Measurements from ENCODE around the gene OTUD6A.

OTUD6A gene

GRCh38 chrX:70062076-70062475 is at the start of gene OTUD6A:
TSS of gene OTUD6A (plus strand) at chrX:70062457. CDS start at chrX:70062525, 68 bp downstream.
- Histone ChIP-seq H3K4me1 (ENCODE audit: insufficient read depth, low read length) (no peaks in the 10 kb centered on the region), H3K9ac (ENCODE audit: low read depth, low read length) (no peak within 1 kb of the TSS), H3K36me3 (ENCODE audit: insufficient read depth, low read length) (no peaks in the 10 kb centered on the region), H3K9me3 (ENCODE audit: control insufficient read depth, insufficient read depth, low read length) (no peaks in the 10 kb centered on the region)

GRCh38 chrX:70012756-70013155 is 49.5 kb upstream of the OTUD6A start:
- Histone ChIP-seq H3K9ac (ENCODE audit: low read depth, low read length) (no peak overlapping the region), H3K36me3 (ENCODE audit: insufficient read depth, low read length) (no peaks in the 10 kb centered on the region), H3K9me3 (ENCODE audit: control insufficient read depth, insufficient read depth, low read length) (no peaks in the 10 kb centered on the region), H3K4me1 (ENCODE audit: insufficient read depth, low read length) (peaks cover 14% of the 10 kb centered on the region)

- Histone ChIP-seq H3K36me3 (ENCODE audit: insufficient read depth, low read length) (no peaks in the 10 kb centered on the region), H3K9ac (ENCODE audit: low read depth, low read length) (no peak overlapping the region), H3K4me1 (ENCODE audit: insufficient read depth, low read length) (peaks cover 14% of the 10 kb centered on the region), H3K9me3 (ENCODE audit: control insufficient read depth, insufficient read depth, low read length) (no peaks in the 10 kb centered on the region; the same call in 1 of the 2 replicates)
These were observed 48.5 kb upstream of the OTUD6A start for GRCh38 chrX:70013466-70014381.

GRCh38 chrX:70016513-70016912 is 45.7 kb upstream of the OTUD6A start:
- H3K4me1 ChIP-seq (ENCODE audit: insufficient read depth, low read length): peaks cover 14% of the 10 kb centered on the region
- H3K9ac ChIP-seq (ENCODE audit: low read depth, low read length): no peak overlapping the region
- H3K36me3 ChIP-seq (ENCODE audit: insufficient read depth, low read length): no peaks in the 10 kb centered on the region
- no peaks in the 10 kb centered on the region; the same call in 1 of the 2 replicates for H3K9me3 ChIP-seq (ENCODE audit: control insufficient read depth, insufficient read depth, low read length)

GRCh38 chrX:70022616-70023015 is 39.6 kb upstream of the OTUD6A start:
- no peaks in the 10 kb centered on the region for H3K36me3 ChIP-seq (ENCODE audit: insufficient read depth, low read length)
- no peak overlapping the region for H3K9ac ChIP-seq (ENCODE audit: low read depth, low read length)
- no peaks in the 10 kb centered on the region; the same call in 1 of the 2 replicates for H3K9me3 ChIP-seq (ENCODE audit: control insufficient read depth, insufficient read depth, low read length)
- H3K4me1 ChIP-seq (ENCODE audit: insufficient read depth, low read length): peaks cover 15% of the 10 kb centered on the region

GRCh38 chrX:70025464-70025863 is 36.8 kb upstream of the OTUD6A start:
- Histone ChIP-seq H3K9me3 (ENCODE audit: control insufficient read depth, insufficient read depth, low read length) (no peaks in the 10 kb centered on the region), H3K9ac (ENCODE audit: low read depth, low read length) (no peak overlapping the region), H3K4me1 (ENCODE audit: insufficient read depth, low read length) (peaks cover 27% of the 10 kb centered on the region), H3K36me3 (ENCODE audit: insufficient read depth, low read length) (no peaks in the 10 kb centered on the region)

- no peaks in the 10 kb centered on the region for H3K36me3 ChIP-seq (ENCODE audit: insufficient read depth, low read length)
- no peak overlapping the region for H3K9ac ChIP-seq (ENCODE audit: low read depth, low read length)
- no peaks in the 10 kb centered on the region for H3K9me3 ChIP-seq (ENCODE audit: control insufficient read depth, insufficient read depth, low read length)
- H3K4me1 ChIP-seq (ENCODE audit: insufficient read depth, low read length): peaks cover 27% of the 10 kb centered on the region
These were observed 36.0 kb upstream of the OTUD6A start for GRCh38 chrX:70026112-70026850.

GRCh38 chrX:70026851-70027200 is 35.4 kb upstream of the OTUD6A start:
- peaks cover 27% of the 10 kb centered on the region for H3K4me1 ChIP-seq (ENCODE audit: insufficient read depth, low read length)
- H3K9ac ChIP-seq (ENCODE audit: low read depth, low read length): no peak overlapping the region
- no peaks in the 10 kb centered on the region for H3K36me3 ChIP-seq (ENCODE audit: insufficient read depth, low read length)
- no peaks in the 10 kb centered on the region for H3K9me3 ChIP-seq (ENCODE audit: control insufficient read depth, insufficient read depth, low read length)

- Histone ChIP-seq H3K9me3 (ENCODE audit: control insufficient read depth, insufficient read depth, low read length) (no peaks in the 10 kb centered on the region), H3K4me1 (ENCODE audit: insufficient read depth, low read length) (peaks cover 25% of the 10 kb centered on the region)
These were observed 32.4 kb upstream of the OTUD6A start for GRCh38 chrX:70029863-70030262.

GRCh38 chrX:70030301-70030767 is 31.9 kb upstream of the OTUD6A start:
- H3K9ac ChIP-seq (ENCODE audit: low read depth, low read length): no peak overlapping the region
- H3K36me3 ChIP-seq (ENCODE audit: insufficient read depth, low read length): no peaks in the 10 kb centered on the region
- no peaks in the 10 kb centered on the region for H3K9me3 ChIP-seq (ENCODE audit: control insufficient read depth, insufficient read depth, low read length)
- peaks cover 25% of the 10 kb centered on the region for H3K4me1 ChIP-seq (ENCODE audit: insufficient read depth, low read length)

More at GRCh38 chrX:70029863-70030262, 32.4 kb upstream of the OTUD6A start:
- no peaks in the 10 kb centered on the region for H3K36me3 ChIP-seq (ENCODE audit: insufficient read depth, low read length)
- no peak overlapping the region for H3K9ac ChIP-seq (ENCODE audit: low read depth, low read length)

- no peaks in the 10 kb centered on the region for H3K36me3 ChIP-seq (ENCODE audit: insufficient read depth, low read length)
These were observed 29.5 kb upstream of the OTUD6A start for GRCh38 chrX:70032792-70033191.

GRCh38 chrX:70033348-70034051 is 28.8 kb upstream of the OTUD6A start:
- Histone ChIP-seq H3K36me3 (ENCODE audit: insufficient read depth, low read length) (no peaks in the 10 kb centered on the region), H3K4me1 (ENCODE audit: insufficient read depth, low read length) (peaks cover 18% of the 10 kb centered on the region), H3K9me3 (ENCODE audit: control insufficient read depth, insufficient read depth, low read length) (no peaks in the 10 kb centered on the region), H3K9ac (ENCODE audit: low read depth, low read length) (no peak overlapping the region)

More at GRCh38 chrX:70032792-70033191, 29.5 kb upstream of the OTUD6A start:
- Histone ChIP-seq H3K9ac (ENCODE audit: low read depth, low read length) (no peak overlapping the region), H3K9me3 (ENCODE audit: control insufficient read depth, insufficient read depth, low read length) (no peaks in the 10 kb centered on the region), H3K4me1 (ENCODE audit: insufficient read depth, low read length) (peaks cover 18% of the 10 kb centered on the region)

GRCh38 chrX:70034646-70035045 is 27.6 kb upstream of the OTUD6A start:
- no peaks in the 10 kb centered on the region for H3K36me3 ChIP-seq (ENCODE audit: insufficient read depth, low read length)
- H3K9me3 ChIP-seq (ENCODE audit: control insufficient read depth, insufficient read depth, low read length): no peaks in the 10 kb centered on the region
- peaks cover 12% of the 10 kb centered on the region for H3K4me1 ChIP-seq (ENCODE audit: insufficient read depth, low read length)
- H3K9ac ChIP-seq (ENCODE audit: low read depth, low read length): no peak overlapping the region

- Histone ChIP-seq H3K9me3 (ENCODE audit: control insufficient read depth, insufficient read depth, low read length) (no peaks in the 10 kb centered on the region), H3K4me1 (ENCODE audit: insufficient read depth, low read length) (peaks cover 9% of the 10 kb centered on the region), H3K36me3 (ENCODE audit: insufficient read depth, low read length) (no peaks in the 10 kb centered on the region), H3K9ac (ENCODE audit: low read depth, low read length) (no peak overlapping the region)
These were observed 23.7 kb upstream of the OTUD6A start for GRCh38 chrX:70038515-70038914.
